NCI-H524 treated with DMSO at 0.1 percent for 48 hours (cell line): ENCODE results near the gene CORO7.

ENCODE experiments used
- DNase-seq: peaks from one replicate; lab custom pipeline; 2025; lab: John Stamatoyannopoulos, UW

CORO7 gene

GRCh38 chr16:4416200-4417032 lies at the start of gene CORO7:
CORO7 (minus strand) TSS chr16:4416596; CDS start chr16:4416518, 78 bp downstream.
- DNase-seq = peak; percentile 51

GRCh38 chr16:4463522-4464163 lies 47.2 kb upstream of the CORO7 start:
- DNase-seq = no peak

GRCh38 chr16:4461250-4462085 lies 45.1 kb upstream of the CORO7 start:
- DNase-seq = no peak

DNA sequence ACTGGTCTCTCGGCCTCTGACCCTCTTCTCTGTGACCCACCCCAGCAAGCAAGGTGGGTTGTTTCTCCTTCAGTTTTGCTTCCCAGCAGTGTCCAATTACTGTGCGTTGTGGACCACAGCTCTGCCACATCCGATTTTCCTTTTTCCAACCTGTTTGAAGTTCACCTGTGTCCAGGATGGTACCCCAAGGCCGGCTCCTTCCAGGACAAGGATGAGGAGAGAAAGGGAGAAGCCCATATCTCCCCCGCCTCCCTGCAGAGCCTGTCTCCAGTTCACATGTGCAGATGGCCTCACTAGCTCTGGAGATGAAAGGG lies 44.5 kb upstream of the CORO7 start:
- DNase-seq = no peak

- no peak for DNase-seq
Measured at GRCh38 chr16:4455951-4456350, 39.6 kb upstream of the CORO7 start.

- DNase-seq = no peak
Measured at GRCh38 chr16:4455081-4455480, 38.7 kb upstream of the CORO7 start.

GRCh38 chr16:4454623-4455022 lies 38.2 kb upstream of the CORO7 start:
- DNase-seq = no peak

GRCh38 chr16:4452674-4453073 lies 36.3 kb upstream of the CORO7 start:
- DNase-seq = no peak

- DNase-seq = peak; percentile 23
Measured at GRCh38 chr16:4450931-4451519, 34.6 kb upstream of the CORO7 start.

- no peak for DNase-seq
Measured at GRCh38 chr16:4450430-4450829, 34.0 kb upstream of the CORO7 start.

DNA sequence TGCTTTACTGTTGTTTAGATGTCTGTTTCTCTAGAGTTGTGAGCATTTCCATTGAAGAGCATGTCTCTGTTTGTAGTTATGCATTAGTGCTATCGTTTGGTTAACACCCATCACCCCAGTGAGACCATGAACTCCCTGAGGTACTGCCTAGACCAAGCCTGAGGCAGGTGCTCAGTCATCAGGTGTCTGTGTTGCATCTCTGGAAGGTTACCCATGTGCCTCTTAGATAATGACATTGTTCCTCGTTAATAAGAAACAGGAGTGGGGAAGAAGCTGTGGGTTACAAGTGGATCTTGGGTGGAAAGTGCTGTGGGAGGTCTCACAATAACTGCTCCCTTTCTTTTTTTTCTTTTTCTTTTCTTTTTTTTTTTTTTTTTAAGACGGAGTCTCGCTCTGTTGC lies 27.6 kb upstream of the CORO7 start:
- no peak for DNase-seq

- no peak for DNase-seq
Measured at GRCh38 chr16:4443271-4443670, 26.9 kb upstream of the CORO7 start.

DNA sequence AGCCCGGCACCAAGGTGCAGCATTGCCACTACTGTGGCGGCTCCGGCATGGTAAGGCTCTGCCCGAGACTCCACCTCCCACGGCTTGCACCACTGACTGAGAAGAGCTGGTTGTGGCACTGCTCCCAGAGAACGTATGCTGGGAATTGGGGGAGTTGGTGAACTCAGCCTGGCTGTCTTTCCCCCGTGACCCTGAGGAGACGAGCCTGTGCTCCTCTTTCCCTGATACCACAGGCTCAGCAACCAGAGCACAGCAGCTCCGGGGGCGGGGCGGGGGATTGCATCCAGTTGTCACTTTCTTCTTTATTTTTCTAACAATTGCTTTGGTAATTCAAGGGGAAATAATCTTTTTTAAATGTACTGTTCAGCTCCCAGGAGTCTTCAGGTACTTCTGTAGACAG lies 26.0 kb upstream of the CORO7 start:
- no peak for DNase-seq

GRCh38 chr16:4437366-4437765 lies 21.0 kb upstream of the CORO7 start:
- DNase-seq = no peak

- no peak for DNase-seq
Measured at GRCh38 chr16:4435337-4436067, 19.1 kb upstream of the CORO7 start.

DNA sequence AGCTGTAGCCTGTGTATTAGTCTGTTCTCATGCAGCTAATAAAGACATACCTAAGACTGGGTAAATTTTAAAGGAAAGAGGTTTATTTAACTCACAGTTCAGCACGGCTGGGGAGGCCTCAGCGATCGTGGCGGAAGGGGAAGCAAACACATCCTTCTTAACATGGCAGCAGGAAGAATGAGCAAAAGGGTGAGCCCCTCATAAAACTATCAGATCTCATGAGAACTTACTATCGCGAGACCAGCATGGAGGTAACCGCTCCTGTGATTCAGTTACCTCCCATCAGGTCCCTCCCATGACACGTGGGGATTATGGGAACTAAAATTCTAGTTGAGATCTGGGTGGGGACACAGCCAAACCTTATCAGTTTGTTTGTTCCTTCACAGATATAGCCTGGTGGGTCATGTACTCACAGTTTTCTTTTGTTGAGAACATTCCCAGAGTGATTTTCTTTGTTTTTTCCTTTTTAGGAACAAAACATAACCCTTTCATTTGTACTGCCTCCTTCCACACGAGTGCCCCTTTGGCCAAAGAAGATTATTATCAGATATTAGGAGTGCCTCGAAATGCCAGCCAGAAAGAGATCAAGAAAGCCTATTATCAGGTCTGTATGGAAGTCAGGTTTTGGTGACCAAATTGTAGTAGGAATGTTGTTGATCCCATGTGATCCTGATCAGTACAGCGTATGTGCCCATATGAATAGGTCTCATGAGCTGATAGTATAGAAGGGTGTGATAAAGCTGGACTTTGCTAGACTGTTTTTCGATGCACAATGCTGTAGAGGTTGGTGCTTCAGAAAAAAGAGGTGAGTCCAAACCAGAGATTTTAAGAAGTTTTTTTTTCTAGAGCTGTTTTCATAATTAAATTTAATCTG lies 17.8 kb upstream of the CORO7 start:
- DNase-seq = no peak

GRCh38 chr16:4433228-4433627 lies 16.8 kb upstream of the CORO7 start:
- no peak for DNase-seq

GRCh38 chr16:4431023-4431422 lies 14.6 kb upstream of the CORO7 start:
- DNase-seq = no peak

DNA sequence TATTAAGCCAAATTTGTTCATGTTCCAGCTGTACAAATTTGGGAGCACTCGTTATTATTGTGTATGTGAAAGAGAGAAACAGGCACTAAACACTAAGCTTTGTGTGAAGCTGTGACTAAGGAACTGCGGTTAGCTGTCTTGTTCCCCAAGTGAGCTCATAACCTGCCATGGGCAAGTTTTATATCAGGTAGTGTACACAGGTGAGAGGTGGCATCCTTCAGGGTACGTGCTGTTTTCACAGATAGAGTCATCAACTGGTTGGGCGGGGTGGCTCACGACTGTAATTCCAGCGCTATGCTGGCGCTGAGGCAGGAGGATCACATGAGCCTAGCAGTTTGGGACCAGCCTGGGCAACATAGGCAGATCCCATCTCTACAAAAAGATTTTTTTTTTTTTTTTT lies 12.1 kb upstream of the CORO7 start:
- DNase-seq = no peak

GRCh38 chr16:4426722-4427372 lies 10.5 kb upstream of the CORO7 start:
- no peak for DNase-seq
